Neuronal stem cell (in vitro differentiated cells): ENCODE results near the gene DTX3.

Source experiments
- DNase-seq: peaks from one replicate; pipeline ENCODE4 v3.0.0-alpha.2; 2013; ENCODE audit warnings: low spot score
- H2AFZ ChIP-seq: one replicate; pipeline ENCODE4 v1.6.1; 2013; ENCODE audit warnings: mild to moderate bottlenecking, low read length, inconsistent platforms
- H2AK5ac ChIP-seq: 2 replicates; pipeline ENCODE4 v1.6.1; 2013; ENCODE audit warnings: low read depth, mild to moderate bottlenecking, inconsistent platforms, low read length, moderate library complexity, mixed read lengths
- H2BK120ac ChIP-seq: 2 replicates; pipeline ENCODE4 v1.6.1; 2013; ENCODE audit warnings: low read depth, mild to moderate bottlenecking, inconsistent platforms, low read length, moderate library complexity, mixed read lengths
- H2BK12ac ChIP-seq: one replicate; pipeline ENCODE4 v1.6.1; 2013; ENCODE audit warnings: low read length, inconsistent platforms
- H2BK15ac ChIP-seq: 2 replicates; pipeline ENCODE4 v1.6.1; 2013; ENCODE audit warnings: mild to moderate bottlenecking, low read length, inconsistent platforms, mixed read lengths
- H2BK5ac ChIP-seq: one replicate; pipeline ENCODE4 v1.6.1; 2013; ENCODE audit warnings: inconsistent platforms, mild to moderate bottlenecking, low read length, moderate library complexity
- H3K14ac ChIP-seq: one replicate; pipeline ENCODE4 v1.6.1; 2013; ENCODE audit warnings: low read length, inconsistent platforms
- H3K18ac ChIP-seq: 2 replicates; pipeline ENCODE4 v1.6.1; 2013; ENCODE audit warnings: low read length, inconsistent platforms
- H3K23ac ChIP-seq: 2 replicates; pipeline ENCODE4 v1.6.1; 2013; ENCODE audit warnings: low read depth, mild to moderate bottlenecking, mixed read lengths, low read length, inconsistent platforms; ENCODE audit not compliant: poor library complexity
- H3K27ac ChIP-seq: replicated peaks from 3 replicates; pipeline ENCODE4 v1.5.1; 2013; ENCODE audit warnings: low read length, inconsistent platforms
- H3K27me3 ChIP-seq, 3 experiments: 2 replicates each; pipeline ENCODE4 v1.6.1; 2013; ENCODE audit warnings: low read length in 3 of 3, mild to moderate bottlenecking in 2 of 3, inconsistent platforms in 1 of 3, low read depth in 1 of 3, mixed read lengths in 1 of 3, moderate library complexity in 1 of 3; ENCODE audit not compliant: control insufficient read depth in 3 of 3, insufficient read depth in 3 of 3
- H3K36me3 ChIP-seq, 2 donors: replicated peaks in 1 of 2; 2 replicates each; pipeline ENCODE4 v1.6.1; 2013; ENCODE audit warnings: low read length in 2 of 2; ENCODE audit not compliant: control insufficient read depth in 2 of 2, insufficient read depth in 2 of 2
- H3K4ac ChIP-seq: 2 replicates; pipeline ENCODE4 v1.6.1; 2013; ENCODE audit warnings: inconsistent platforms, mild to moderate bottlenecking, low read length, moderate library complexity
- H3K4me1 ChIP-seq, 2 donors: 1 replicate in 1 of 2; 2 replicates in 1 of 2; pipeline ENCODE4 v1.6.1; 2013; ENCODE audit warnings: low read length in 2 of 2, low read depth in 1 of 2; ENCODE audit not compliant: control insufficient read depth in 2 of 2, insufficient read depth in 1 of 2
- H3K4me2 ChIP-seq: one replicate; pipeline ENCODE4 v1.6.1; 2013; ENCODE audit warnings: mild to moderate bottlenecking, low read length, inconsistent platforms; ENCODE audit not compliant: insufficient read depth, poor library complexity, severe bottlenecking
- H3K4me3 ChIP-seq, 2 donors: 2 replicates each; pipeline ENCODE4 v1.5.1; 2013; ENCODE audit warnings: low read length in 2 of 2, mild to moderate bottlenecking in 2 of 2, inconsistent platforms in 1 of 2, moderate library complexity in 1 of 2
- H3K79me1 ChIP-seq: one replicate; pipeline ENCODE4 v1.6.1; 2013; ENCODE audit warnings: low read depth, mild to moderate bottlenecking, inconsistent platforms, low read length, moderate library complexity
- H3K9ac ChIP-seq: one replicate; pipeline ENCODE4 v1.6.1; 2013; ENCODE audit warnings: mild to moderate bottlenecking, low read depth, low read length, inconsistent platforms; ENCODE audit not compliant: poor library complexity
- H3K9me3 ChIP-seq, 2 donors: replicated peaks in 1 of 2; 2 replicates each; pipeline versions ENCODE3 to v1.6.1; 2013; ENCODE audit warnings: low read length in 2 of 2, mild to moderate bottlenecking in 2 of 2, inconsistent platforms in 1 of 2, low read depth in 1 of 2, mixed read lengths in 1 of 2, moderate library complexity in 1 of 2; ENCODE audit not compliant: control insufficient read depth in 2 of 2, insufficient read depth in 1 of 2
- H4K8ac ChIP-seq: one replicate; pipeline ENCODE4 v1.6.1; 2013; ENCODE audit warnings: low read depth, mild to moderate bottlenecking, inconsistent platforms, low read length, moderate library complexity
- H4K91ac ChIP-seq: one replicate; pipeline ENCODE4 v1.6.1; 2013; ENCODE audit warnings: low read length, low read depth, mild to moderate bottlenecking, inconsistent platforms; ENCODE audit not compliant: poor library complexity
- WGBS, 2 donors: extraction: QIAGEN DNeasy Blood & Tissue Kit; methylation state at CpG; one replicate each; pipeline ENCODE4 v1.1.7; 2013; ENCODE audit warnings: missing lambda C conversion rate in 2 of 2, mixed read lengths in 1 of 2; ENCODE audit not compliant: insufficient read length in 2 of 2, insufficient replicate concordance in 1 of 2; ENCODE audit errors: extremely low coverage in 2 of 2; 5-methylcytosine and 5-hydroxymethylcytosine counted together

DTX3 gene

DNA sequence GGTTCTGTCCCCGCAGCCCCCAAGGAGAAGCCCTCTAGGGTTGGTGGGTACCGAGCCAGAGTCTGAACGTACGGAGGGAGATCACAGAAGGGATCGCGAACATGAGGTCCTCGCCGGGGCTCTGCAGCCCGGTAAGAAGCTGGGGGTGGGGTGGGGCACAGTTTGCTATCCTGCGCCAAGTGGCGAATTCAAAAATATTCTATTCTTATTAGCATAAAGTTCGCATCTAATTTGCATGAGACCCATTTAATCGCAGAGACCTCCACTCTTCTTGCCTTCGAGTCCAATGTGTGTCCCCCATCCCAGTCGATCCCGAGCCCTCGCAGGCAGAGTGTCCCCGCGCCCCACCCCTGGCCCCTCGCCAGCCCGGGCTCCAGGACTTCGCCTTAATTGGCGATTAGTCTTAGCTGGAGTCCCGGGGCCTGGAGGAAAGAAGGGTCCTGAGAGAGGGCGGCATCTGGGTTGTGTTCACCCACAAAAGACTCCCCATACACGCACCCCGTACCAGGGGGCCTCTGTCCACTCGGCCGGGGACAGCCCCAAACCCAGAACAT is 6.0 kb downstream of the DTX3 start:
- WGBS, 2 donors: no CpG with 5 or more reads among the region's 29 CpGs
- Histone ChIP-seq H2BK15ac (peak overlapping the region; percentile 14), H3K9ac (peak overlapping the region; percentile 71), H3K27me3 (peaks cover 0 to 5% (median 0%) of the 10 kb centered on the region in 3 experiments), H3K14ac (no peak overlapping the region), H3K27ac (no peak overlapping the region), H4K91ac (no peak overlapping the region), H3K18ac (peak overlapping the region; percentile 44), H2BK120ac (no peak overlapping the region), H3K4me3 (peak overlapping the region; percentile 61 to 84), H2AFZ (peak overlapping the region; percentile 97), H2BK12ac (no peak overlapping the region), H4K8ac (no peak overlapping the region), H3K23ac (no peak overlapping the region), H2BK5ac (no peak overlapping the region), H3K36me3 (peaks cover 22 to 58% of the 10 kb centered on the region in 2 donors), H3K4me2 (peak overlapping the region; percentile 81), H2AK5ac (peak overlapping the region; percentile 19), H3K4me1 (peaks cover 10 to 11% of the 10 kb centered on the region in 2 donors), H3K4ac (no peak overlapping the region), H3K79me1 (no peaks in the 10 kb centered on the region), H3K9me3 (no peaks in the 10 kb centered on the region)
- no peak for DNase-seq

- Histone ChIP-seq H3K36me3 (peaks cover 28 to 58% of the 10 kb centered on the region in 2 donors), H4K91ac (no peak within 1 kb of the TSS), H3K14ac (no peak within 1 kb of the TSS), H3K4me1 (peaks cover 6 to 9% of the 10 kb centered on the region in 2 donors), H2AK5ac (peak within 1 kb of the TSS; percentile 66), H3K27ac (peak within 1 kb of the TSS; percentile 71), H2BK120ac (no peak within 1 kb of the TSS), H2BK5ac (peak within 1 kb of the TSS; percentile 84), H3K4me3 (peak within 1 kb of the TSS; percentile 61 to 84), H3K9me3 (no peaks in the 10 kb centered on the region), H3K4ac (no peak within 1 kb of the TSS), H2BK12ac (no peak within 1 kb of the TSS), H3K79me1 (no peaks in the 10 kb centered on the region), H3K4me2 (peak within 1 kb of the TSS; percentile 81), H3K23ac (peak within 1 kb of the TSS; percentile 92), H3K9ac (peak within 1 kb of the TSS; percentile 75), H4K8ac (no peak within 1 kb of the TSS), H2AFZ (peak within 1 kb of the TSS; percentile 97), H2BK15ac (peak within 1 kb of the TSS; percentile 14), H3K18ac (peak within 1 kb of the TSS; percentile 94), H3K27me3 (peaks cover 0 to 5% (median 0%) of the 10 kb centered on the region in 3 experiments)
- peak; percentile 70 for DNase-seq
- WGBS, 2 donors: no CpG with 5 or more reads among the region's 55 CpGs
Observed at GRCh38 chr12:57611108-57611826, 6.6 kb downstream of the DTX3 start, which contains the start of gene ARHGEF25. TSS of gene ARHGEF25 (plus strand) at chr12:57611435. CDS start at chr12:57611895, 460 bp downstream.

GRCh38 chr12:57611827-57612710 is 7.4 kb downstream of the DTX3 start:
- no peaks in the 10 kb centered on the region for H3K9me3 ChIP-seq
- H2BK5ac ChIP-seq: peak overlapping the region; percentile 84
- peak overlapping the region; percentile 66 for H2AK5ac ChIP-seq
- no CpG with 5 or more reads among the region's 23 CpGs for WGBS, 2 donors
- peaks cover 0 to 6% (median 0%) of the 10 kb centered on the region in 3 experiments for H3K27me3 ChIP-seq
- peak overlapping the region; percentile 84 for H3K18ac ChIP-seq
- H3K23ac ChIP-seq: no peak overlapping the region
- DNase-seq: no peak
- H2BK15ac ChIP-seq: no peak overlapping the region
- no peak overlapping the region for H4K91ac ChIP-seq
- H3K4ac ChIP-seq: no peak overlapping the region
- peaks cover 28 to 63% of the 10 kb centered on the region in 2 donors for H3K36me3 ChIP-seq
- no peak overlapping the region for H2BK120ac ChIP-seq
- no peak overlapping the region for H4K8ac ChIP-seq
- H3K4me2 ChIP-seq: peak overlapping the region; percentile 81
- no peaks in the 10 kb centered on the region for H3K79me1 ChIP-seq
- H3K27ac ChIP-seq: no peak overlapping the region
- peak overlapping the region; percentile 97 for H2AFZ ChIP-seq
- peak overlapping the region; percentile 67 for H3K9ac ChIP-seq
- H3K4me1 ChIP-seq: peaks cover 6 to 9% of the 10 kb centered on the region in 2 donors
- no peak overlapping the region for H2BK12ac ChIP-seq
- H3K14ac ChIP-seq: no peak overlapping the region
- peak overlapping the region; percentile 61 to 69 for H3K4me3 ChIP-seq
